ENCODE measurements around the gene PNPLA5. TPM values are rescaled to one million over a fixed set of nuclear protein-coding genes. Genes with fewer than 3 reads are reported as not detected.

The PNPLA5 gene
- polyA plus RNA-seq, 1 donor (not counting 4 experiments of a cell fraction or from before 2014, with no cell fraction given), result not detected

DNA sequence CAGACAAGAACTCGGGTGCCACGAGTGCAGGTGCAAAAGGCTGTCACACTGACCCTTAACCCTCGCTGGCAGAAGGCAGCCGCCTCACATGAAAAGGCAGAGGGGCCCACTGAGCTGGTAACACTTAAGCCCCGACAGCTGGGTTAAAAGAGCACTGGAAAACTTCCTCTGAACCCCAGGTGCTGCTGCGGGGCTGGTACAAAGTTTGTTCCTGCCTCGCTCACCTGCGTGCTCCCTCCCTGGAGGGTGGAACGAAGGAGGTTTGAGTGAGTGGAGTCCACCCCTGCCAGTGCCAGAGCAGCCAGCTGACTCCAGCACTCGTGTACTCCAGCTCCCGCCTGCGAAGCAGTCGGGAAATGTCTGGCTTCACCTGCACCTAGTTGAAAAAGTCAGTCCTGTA, 42.1 kb downstream of the PNPLA5 start:
- Histone ChIP-seq H3K9me1 (ENCODE audit: control insufficient read depth, extremely low read depth, insufficient read depth, low read length) (no peaks in the 10 kb centered on the region), H3K4me1 (ENCODE audit: control insufficient read depth, extremely low read depth, insufficient read depth, low read length) (no peaks in the 10 kb centered on the region), H3K9ac (ENCODE audit: control insufficient read depth, extremely low read depth, insufficient read depth, low read length) (no peak overlapping the region), H3K4me2 (ENCODE audit: control insufficient read depth, extremely low read depth, insufficient read depth, low read depth, low read length) (no peak overlapping the region), H2AFZ (ENCODE audit: control insufficient read depth, low read length) (no peak overlapping the region), H3K4me3 (ENCODE audit: control insufficient read depth in 2 of 3, extremely low read depth in 1 of 3, insufficient read depth in 2 of 3, low read depth in 1 of 3, low read length in 3 of 3) (no peak overlapping the region), H3K9me3 (ENCODE audit: control insufficient read depth, low read depth, low read length) (no peaks in the 10 kb centered on the region), H3K27me3 (ENCODE audit: control insufficient read depth, extremely low read depth, insufficient read depth, low read length) (peaks cover 35% of the 10 kb centered on the region), H4K20me1 (ENCODE audit: control insufficient read depth, extremely low read depth, insufficient read depth, low read length) (no peaks in the 10 kb centered on the region), H3K79me2 (ENCODE audit: control insufficient read depth, insufficient read depth, low read length) (no peaks in the 10 kb centered on the region), H3K36me3 (ENCODE audit: control insufficient read depth in 2 of 2, extremely low read depth in 1 of 2, insufficient read depth in 2 of 2, low read length in 2 of 2) (no peaks in the 10 kb centered on the region), H3K27ac (ENCODE audit: control insufficient read depth, insufficient read depth, low read length) (no peak overlapping the region)
- TF ChIP-seq, protein P1, sequence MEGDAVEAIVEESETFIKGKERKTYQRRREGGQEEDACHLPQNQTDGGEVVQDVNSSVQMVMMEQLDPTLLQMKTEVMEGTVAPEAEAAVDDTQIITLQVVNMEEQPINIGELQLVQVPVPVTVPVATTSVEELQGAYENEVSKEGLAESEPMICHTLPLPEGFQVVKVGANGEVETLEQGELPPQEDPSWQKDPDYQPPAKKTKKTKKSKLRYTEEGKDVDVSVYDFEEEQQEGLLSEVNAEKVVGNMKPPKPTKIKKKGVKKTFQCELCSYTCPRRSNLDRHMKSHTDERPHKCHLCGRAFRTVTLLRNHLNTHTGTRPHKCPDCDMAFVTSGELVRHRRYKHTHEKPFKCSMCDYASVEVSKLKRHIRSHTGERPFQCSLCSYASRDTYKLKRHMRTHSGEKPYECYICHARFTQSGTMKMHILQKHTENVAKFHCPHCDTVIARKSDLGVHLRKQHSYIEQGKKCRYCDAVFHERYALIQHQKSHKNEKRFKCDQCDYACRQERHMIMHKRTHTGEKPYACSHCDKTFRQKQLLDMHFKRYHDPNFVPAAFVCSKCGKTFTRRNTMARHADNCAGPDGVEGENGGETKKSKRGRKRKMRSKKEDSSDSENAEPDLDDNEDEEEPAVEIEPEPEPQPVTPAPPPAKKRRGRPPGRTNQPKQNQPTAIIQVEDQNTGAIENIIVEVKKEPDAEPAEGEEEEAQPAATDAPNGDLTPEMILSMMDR (optimal IDR thresholded peaks at IDR 0.05 in 1 of 3, IDR thresholded peaks at IDR 0.05 in 1 of 3, conservative IDR thresholded peaks at IDR 0.05 in 1 of 3; ENCODE audit: extremely low read depth in 1 of 3, insufficient read depth in 2 of 3, low read length in 3 of 3), result no peak
- no peak for TF ChIP-seq EZH2 (IDR thresholded peaks at IDR 0.05; ENCODE audit: low read length)
- dilution Hi-C loops (cut with MboI; ENCODE audit: extremely low pct_ligation_motif_present, low sequenced_read_pairs), result no loop called here
- FAIRE-seq (no peak), DNase-seq (ENCODE audit: low read depth, low spot score) (no peak)

DNA sequence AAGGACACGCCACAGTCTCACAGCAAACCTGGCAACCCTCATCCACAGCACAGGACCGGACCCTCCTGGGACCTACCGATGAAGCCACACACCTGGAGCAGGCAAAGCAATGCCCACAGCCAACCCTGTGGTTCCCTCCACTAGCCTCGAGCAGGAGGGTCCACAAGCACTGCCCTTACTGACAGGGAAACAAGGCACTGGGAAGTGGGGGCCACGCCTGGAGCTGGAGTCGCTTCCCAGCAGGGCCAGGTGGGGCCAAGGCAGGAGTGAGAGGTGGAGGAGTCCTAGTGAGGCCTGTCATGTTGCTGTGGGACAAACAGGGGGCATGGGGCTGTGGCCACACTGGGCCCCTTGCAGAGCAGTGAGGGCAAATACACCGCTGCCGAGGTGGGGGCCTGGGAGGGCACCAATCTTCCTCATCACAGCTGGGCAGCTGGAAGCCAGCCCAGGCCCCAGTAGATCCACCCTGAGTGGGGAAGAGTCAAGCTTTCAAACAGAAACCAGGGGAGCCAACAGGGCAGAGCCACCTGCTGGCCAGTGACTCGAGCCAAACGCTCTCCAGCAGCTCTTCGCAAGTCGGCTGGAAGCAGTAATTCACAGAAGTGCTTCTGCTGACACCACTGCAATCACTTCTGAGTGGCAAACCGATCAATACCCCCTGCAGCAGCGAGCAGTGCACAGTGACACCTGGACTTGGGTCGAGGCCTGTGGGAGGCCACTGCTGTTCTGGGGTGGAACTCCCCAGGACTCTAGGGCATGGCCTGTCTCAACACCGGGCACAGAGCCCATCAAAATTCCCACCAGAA, 43.2 kb downstream of the PNPLA5 start:
- no peak overlapping the region for H3K9ac ChIP-seq (ENCODE audit: control insufficient read depth, extremely low read depth, insufficient read depth, low read length)
- H3K36me3 ChIP-seq (ENCODE audit: control insufficient read depth in 2 of 2, extremely low read depth in 1 of 2, insufficient read depth in 2 of 2, low read length in 2 of 2), result no peaks in the 10 kb centered on the region
- H3K4me1 ChIP-seq (ENCODE audit: control insufficient read depth, extremely low read depth, insufficient read depth, low read length), result no peaks in the 10 kb centered on the region
- H3K9me1 ChIP-seq (ENCODE audit: control insufficient read depth, extremely low read depth, insufficient read depth, low read length), result no peaks in the 10 kb centered on the region
- H3K79me2 ChIP-seq (ENCODE audit: control insufficient read depth, insufficient read depth, low read length), result no peaks in the 10 kb centered on the region
- no peak overlapping the region for H3K27ac ChIP-seq (ENCODE audit: control insufficient read depth, insufficient read depth, low read length)
- no peaks in the 10 kb centered on the region for H4K20me1 ChIP-seq (ENCODE audit: control insufficient read depth, extremely low read depth, insufficient read depth, low read length)
- no peaks in the 10 kb centered on the region for H3K9me3 ChIP-seq (ENCODE audit: control insufficient read depth, low read depth, low read length)
- no peak for TF ChIP-seq EZH2 (IDR thresholded peaks at IDR 0.05; ENCODE audit: low read length)
- TF ChIP-seq, protein P1 (optimal IDR thresholded peaks at IDR 0.05 in 1 of 3, IDR thresholded peaks at IDR 0.05 in 1 of 3, conservative IDR thresholded peaks at IDR 0.05 in 1 of 3; ENCODE audit: extremely low read depth in 1 of 3, insufficient read depth in 2 of 3, low read length in 3 of 3), result peak; percentile 9 to 48 (median 43)
- dilution Hi-C loops (cut with MboI; ENCODE audit: extremely low pct_ligation_motif_present, low sequenced_read_pairs), result no loop called here
- FAIRE-seq (no peak), DNase-seq (ENCODE audit: low read depth, low spot score) (no peak)
- no peak overlapping the region for H3K4me3 ChIP-seq (ENCODE audit: control insufficient read depth in 2 of 3, extremely low read depth in 1 of 3, insufficient read depth in 2 of 3, low read depth in 1 of 3, low read length in 3 of 3)
- peaks cover 31% of the 10 kb centered on the region for H3K27me3 ChIP-seq (ENCODE audit: control insufficient read depth, extremely low read depth, insufficient read depth, low read length)
- H3K4me2 ChIP-seq (ENCODE audit: control insufficient read depth, extremely low read depth, insufficient read depth, low read depth, low read length), result no peak overlapping the region
- H2AFZ ChIP-seq (ENCODE audit: control insufficient read depth, low read length), result no peak overlapping the region
